Neural progenitor cell (in vitro differentiated cells): Measurements from ENCODE around the gene IL1R2. TPM values are rescaled to one million over a fixed set of nuclear protein-coding genes. Genes with fewer than 3 reads are reported as not detected.

Source experiments
- DNase-seq: peaks from one replicate; pipeline ENCODE4 v3.0.0-alpha.2; 2016; ENCODE audit warnings: low spot score
- H2AFZ ChIP-seq: fragments of 200-600 bp; sonication (generic); replicated peaks from 2 replicates; pipeline ENCODE4 v1.6.1; 2016; ENCODE audit warnings: antibody characterized with exemption
- H3F3A ChIP-seq: fragments of 200-600 bp; sonication (generic); 2 replicates; pipeline ENCODE4 v1.6.1; 2016; ENCODE audit warnings: antibody characterized with exemption, low read depth
- H3K27ac ChIP-seq: fragments of 200-600 bp; sonication (generic); 2 replicates; pipeline ENCODE4 v1.5.1; 2016; ENCODE audit warnings: mild to moderate bottlenecking
- H3K27me3 ChIP-seq: fragments of 200-600 bp; sonication (generic); 2 replicates; pipeline ENCODE4 v1.6.1; 2016; ENCODE audit warnings: mild to moderate bottlenecking, moderate library complexity
- H3K36me3 ChIP-seq: fragments of 200-600 bp; sonication (generic); 2 replicates; pipeline ENCODE4 v1.5.1; 2016
- H3K4me1 ChIP-seq: fragments of 200-600 bp; sonication (generic); 2 replicates; pipeline ENCODE4 v1.6.1; 2016; ENCODE audit warnings: mixed run types
- H3K4me2 ChIP-seq: fragments of 200-600 bp; sonication (generic); 2 replicates; pipeline ENCODE4 v1.6.1; 2016
- H3K4me3 ChIP-seq: fragments of 200-600 bp; sonication (generic); 2 replicates; pipeline ENCODE4 v1.5.1; 2016
- H3K79me2 ChIP-seq: fragments of 200-600 bp; sonication (generic); 2 replicates; pipeline ENCODE4 v1.6.1; 2016; ENCODE audit warnings: low read depth
- H3K9ac ChIP-seq: fragments of 200-600 bp; sonication (generic); 2 replicates; pipeline ENCODE4 v1.6.1; 2016
- H3K9me3 ChIP-seq: fragments of 200-600 bp; sonication (generic); 2 replicates; pipeline ENCODE4 v1.5.1; 2016; ENCODE audit warnings: low read depth
- H4K20me1 ChIP-seq: fragments of 200-600 bp; sonication (generic); 2 replicates; pipeline ENCODE4 v1.6.1; 2016; ENCODE audit warnings: low read depth
- H3K27ac Mint-ChIP-seq: 3 replicates; pipeline ENCODE4 v1.8.0; 2021; ENCODE audit warnings: mixed read lengths
- H3K27me3 Mint-ChIP-seq: 2 replicates; pipeline ENCODE4 v1.8.0; 2022; ENCODE audit warnings: low read depth, mild to moderate bottlenecking, inconsistent platforms, moderate library complexity, mixed read lengths; ENCODE audit not compliant: insufficient read depth
- H3K36me3 Mint-ChIP-seq: 3 replicates; pipeline ENCODE4 v1.8.0; 2021; ENCODE audit warnings: mixed read lengths
- H3K4me1 Mint-ChIP-seq: 3 replicates; pipeline ENCODE4 v1.8.0; 2021; ENCODE audit warnings: mixed read lengths
- H3K4me3 Mint-ChIP-seq: 3 replicates; pipeline ENCODE4 v1.8.0; 2021; ENCODE audit warnings: mild to moderate bottlenecking, moderate library complexity, mixed read lengths
- H3K9me3 Mint-ChIP-seq: 3 replicates; pipeline ENCODE4 v1.8.0; 2020; ENCODE audit warnings: mixed read lengths
- CTCF ChIP-seq: fragments of 200-600 bp; sonication (generic); IDR thresholded peaks from 2 replicates; pipeline ENCODE4 v1.5.1; 2017; ENCODE audit warnings: antibody characterized with exemption, mild to moderate bottlenecking
- EZH2 ChIP-seq: fragments of 200-600 bp; sonication (generic); IDR thresholded peaks from 2 replicates; pipeline ENCODE4 v1.6.1; 2017; ENCODE audit warnings: antibody characterized with exemption, mild to moderate bottlenecking, moderate library complexity
- EZH2phosphoT487 ChIP-seq: fragments of 200-600 bp; sonication (generic); IDR thresholded peaks from 2 replicates; pipeline ENCODE4 v1.6.1; 2017; ENCODE audit warnings: antibody characterized with exemption
- total RNA-seq: library from RNA; depleted of rRNA; stranded (reverse); fragments of >200 nt; gene quantifications from 2 replicates; pipeline ENCODE4 v1.2.3, GENCODE V29; 2015; ENCODE audit warnings: low replicate concordance

Gene IL1R2
- total RNA-seq, 1 donor from 2014 or later: not detected

GRCh38 chr2:102043560-102043959 lies 51.8 kb downstream of the IL1R2 start:
- Histone ChIP-seq H3K4me2 (no peak overlapping the region), H3K4me3 (no peak overlapping the region), H3K9me3 (no peaks in the 10 kb centered on the region), H3K9ac (no peak overlapping the region), H2AFZ (no peak overlapping the region), H3K4me1 (no peaks in the 10 kb centered on the region), H3K36me3 (no peaks in the 10 kb centered on the region), H4K20me1 (no peaks in the 10 kb centered on the region), H3K27ac (no peak overlapping the region), H3K27me3 (no peaks in the 10 kb centered on the region), H3K79me2 (no peaks in the 10 kb centered on the region), H3F3A (no peaks in the 10 kb centered on the region)
- H3K9me3 Mint-ChIP-seq: peaks cover 9% of the 10 kb centered on the region
- TF ChIP-seq CTCF (no peak), EZH2 (no peak), EZH2phosphoT487 (no peak)
- peaks cover 6% of the 10 kb centered on the region for H3K4me1 Mint-ChIP-seq
- no peak overlapping the region for H3K27ac Mint-ChIP-seq
- no peak for DNase-seq
- peaks cover 13% of the 10 kb centered on the region for H3K27me3 Mint-ChIP-seq
- no peaks in the 10 kb centered on the region for H3K36me3 Mint-ChIP-seq
- no peak overlapping the region for H3K4me3 Mint-ChIP-seq

GRCh38 chr2:102044235-102044896 lies 52.6 kb downstream of the IL1R2 start:
- TF ChIP-seq CTCF (no peak), EZH2 (no peak), EZH2phosphoT487 (no peak)

GRCh38 chr2:102044967-102045489 lies 53.3 kb downstream of the IL1R2 start:
- Mint-ChIP-seq H3K4me1 (peaks cover 20% of the 10 kb centered on the region), H3K27ac (no peak overlapping the region), H3K9me3 (peaks cover 6% of the 10 kb centered on the region), H3K27me3 (peaks cover 17% of the 10 kb centered on the region), H3K36me3 (no peaks in the 10 kb centered on the region), H3K4me3 (no peak overlapping the region)
- no peaks in the 10 kb centered on the region for H3K4me1 ChIP-seq
- TF ChIP-seq EZH2 (no peak), EZH2phosphoT487 (no peak), CTCF (no peak)
- no peaks in the 10 kb centered on the region for H3K27me3 ChIP-seq
- H3K4me3 ChIP-seq: no peak overlapping the region
- no peak overlapping the region for H2AFZ ChIP-seq
- no peaks in the 10 kb centered on the region for H3K9me3 ChIP-seq
- DNase-seq: no peak
- no peaks in the 10 kb centered on the region for H3F3A ChIP-seq
- no peak overlapping the region for H3K27ac ChIP-seq
- H3K79me2 ChIP-seq: no peaks in the 10 kb centered on the region
- H3K9ac ChIP-seq: no peak overlapping the region
- no peak overlapping the region for H3K4me2 ChIP-seq
- no peaks in the 10 kb centered on the region for H4K20me1 ChIP-seq
- no peaks in the 10 kb centered on the region for H3K36me3 ChIP-seq

More at GRCh38 chr2:102044235-102044896, 52.6 kb downstream of the IL1R2 start:
- no peak overlapping the region for H3K9ac ChIP-seq
- H3K9me3 ChIP-seq: no peaks in the 10 kb centered on the region
- Mint-ChIP-seq H3K4me3 (no peak overlapping the region), H3K27ac (no peak overlapping the region), H3K9me3 (peaks cover 6% of the 10 kb centered on the region), H3K27me3 (peaks cover 13% of the 10 kb centered on the region), H3K36me3 (no peaks in the 10 kb centered on the region), H3K4me1 (peaks cover 14% of the 10 kb centered on the region)
- H3K36me3 ChIP-seq: no peaks in the 10 kb centered on the region
- no peak for DNase-seq
- no peaks in the 10 kb centered on the region for H4K20me1 ChIP-seq
- H3K27me3 ChIP-seq: no peaks in the 10 kb centered on the region
- no peaks in the 10 kb centered on the region for H3F3A ChIP-seq
- no peak overlapping the region for H3K4me3 ChIP-seq
- no peaks in the 10 kb centered on the region for H3K79me2 ChIP-seq
- no peaks in the 10 kb centered on the region for H3K4me1 ChIP-seq
- no peak overlapping the region for H3K27ac ChIP-seq
- no peak overlapping the region for H3K4me2 ChIP-seq
- no peak overlapping the region for H2AFZ ChIP-seq
